Stimulated activated CD8-positive, alpha-beta memory T cell treated with anti-CD3 and anti-CD28 coated beads, Interleukin-4, amount 100 ng/mL, for 48 hours (primary cell): ENCODE measurements around the gene KLK8.

Source experiments
- DNase-seq: peaks from one replicate; pipeline ENCODE4 v3.0.0-alpha.2; 2020

The KLK8 gene

GRCh38 chr19:51001515-51001914, at the start of gene KLK8:
Gene KLK8, minus strand, starts transcription at chr19:51001604. Its CDS starts 437 bp downstream, at chr19:51001167.
- DNase-seq = no peak

DNA sequence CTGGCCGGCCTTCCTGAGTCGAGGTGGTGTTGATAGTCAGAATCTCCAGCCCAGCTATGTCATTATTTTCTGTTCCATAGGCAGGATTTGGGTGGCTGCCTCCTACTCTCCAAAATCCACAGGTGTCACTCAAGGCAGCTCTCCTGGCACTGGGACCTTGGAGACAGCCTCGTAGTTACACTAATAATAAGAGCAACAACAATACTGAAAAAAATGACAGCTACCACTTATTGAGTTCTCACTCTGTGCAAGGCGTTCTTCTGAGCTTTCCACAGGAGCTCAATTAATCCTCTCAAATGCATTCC, 45.6 kb upstream of the KLK8 start:
- no peak for DNase-seq

- DNase-seq = no peak
Measured at GRCh38 chr19:51044327-51044726, 42.9 kb upstream of the KLK8 start.

- no peak for DNase-seq
Measured at GRCh38 chr19:51043497-51043896, 42.1 kb upstream of the KLK8 start.

DNA sequence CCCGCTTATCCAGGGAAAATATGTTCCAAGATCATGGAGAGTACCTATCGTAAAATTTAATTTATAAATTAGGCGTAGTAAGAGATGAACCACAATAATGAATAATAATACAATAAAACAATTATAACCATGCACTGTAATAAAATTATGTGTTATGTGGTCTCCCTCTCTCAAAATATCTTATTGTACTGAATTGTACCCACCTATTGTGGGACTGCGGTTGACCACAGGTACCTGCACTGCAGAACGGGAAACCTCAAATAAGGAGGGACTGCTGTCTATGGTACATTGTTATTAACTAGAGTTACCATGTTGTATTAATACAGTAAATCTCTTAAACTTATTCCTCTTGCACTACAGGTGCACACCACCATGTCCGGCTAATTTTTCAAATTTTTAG, 38.7 kb upstream of the KLK8 start:
- DNase-seq = no peak

DNA sequence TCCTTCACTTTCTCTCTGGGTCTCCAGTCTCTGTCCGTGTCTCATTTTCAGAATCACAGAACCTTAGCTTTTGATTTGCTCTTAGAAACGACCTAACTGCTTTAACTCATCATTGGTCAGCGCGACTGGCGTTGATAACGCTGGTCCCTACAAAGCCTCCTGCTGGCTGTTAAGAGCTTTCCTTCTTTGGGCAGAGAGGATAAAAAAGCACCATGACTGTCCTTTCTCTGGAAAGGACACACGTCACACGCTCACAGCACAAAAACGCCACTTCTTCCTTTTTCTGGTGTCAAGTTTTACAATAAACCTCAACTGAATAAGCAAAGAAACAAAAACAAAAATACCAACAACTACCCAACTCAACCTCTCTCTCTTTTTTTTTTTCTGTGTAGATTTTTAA, 35.1 kb upstream of the KLK8 start:
- no peak for DNase-seq

DNA sequence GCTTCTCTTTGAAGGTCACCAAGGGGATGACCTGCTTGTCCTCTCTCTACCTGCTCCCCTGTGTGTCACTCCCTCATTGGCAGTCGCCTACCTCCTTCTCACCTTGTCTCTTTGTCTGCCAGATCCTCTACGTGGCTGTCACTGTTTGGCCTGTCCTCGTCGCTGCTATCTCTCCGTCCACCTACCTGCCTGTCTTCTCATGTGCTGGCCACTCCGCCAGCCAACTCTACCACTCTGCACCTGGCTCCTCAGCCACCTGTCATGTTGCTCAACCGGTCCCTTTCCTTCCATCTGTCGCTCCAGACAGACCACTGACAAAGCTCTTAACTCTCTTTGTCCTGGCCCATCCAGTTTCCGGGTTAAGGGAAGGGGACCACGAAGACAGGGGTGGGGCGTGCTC, 33.3 kb upstream of the KLK8 start, which contains the start of gene KLK12:
Gene KLK12 (minus strand): TSS at position 299 of the 400 bp plus-strand sequence. CDS start 381 bp downstream, outside the sequence.
- no peak for DNase-seq

DNA sequence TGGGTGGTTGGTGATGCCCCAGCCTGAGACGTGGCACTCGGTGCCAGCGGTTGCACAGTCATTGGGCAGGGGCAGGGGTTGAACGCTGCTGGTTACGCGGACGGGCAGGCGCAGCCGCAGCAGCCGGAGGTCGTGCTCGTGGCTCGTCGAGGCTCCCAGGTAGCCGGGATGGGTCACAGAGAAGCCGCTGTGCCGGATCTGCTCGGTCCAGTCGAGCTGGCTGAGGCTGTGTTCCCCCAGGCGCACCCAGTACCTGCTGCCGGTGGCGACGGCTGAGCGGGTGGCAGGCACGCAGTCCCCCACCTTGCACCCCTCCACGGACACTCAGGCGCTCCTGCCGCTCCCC, 30.4 kb upstream of the KLK8 start:
- no peak for DNase-seq

GRCh38 chr19:51031220-51031879, 29.9 kb upstream of the KLK8 start:
- no peak for DNase-seq

- no peak for DNase-seq
Measured at GRCh38 chr19:51030631-51031030, 29.2 kb upstream of the KLK8 start.

DNA sequence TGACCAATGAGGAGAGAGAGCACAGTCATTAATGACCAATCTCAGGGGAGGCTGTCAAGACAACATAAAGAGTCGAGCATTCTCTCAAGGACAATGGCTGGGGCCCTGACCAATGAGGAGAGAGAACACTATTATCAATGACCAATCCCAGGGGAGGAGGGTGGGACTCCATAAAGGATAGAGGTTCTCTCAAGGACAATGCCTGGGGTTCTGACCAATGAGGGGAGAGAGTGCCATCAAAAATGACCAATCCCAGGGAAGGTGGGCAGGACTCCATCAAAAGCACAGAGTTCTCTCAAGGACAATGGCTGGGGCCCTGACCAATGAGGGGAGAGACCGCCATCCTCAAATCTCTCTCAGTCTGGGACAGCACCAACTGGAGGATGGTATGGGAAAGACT, 28.3 kb upstream of the KLK8 start:
- no peak for DNase-seq

DNA sequence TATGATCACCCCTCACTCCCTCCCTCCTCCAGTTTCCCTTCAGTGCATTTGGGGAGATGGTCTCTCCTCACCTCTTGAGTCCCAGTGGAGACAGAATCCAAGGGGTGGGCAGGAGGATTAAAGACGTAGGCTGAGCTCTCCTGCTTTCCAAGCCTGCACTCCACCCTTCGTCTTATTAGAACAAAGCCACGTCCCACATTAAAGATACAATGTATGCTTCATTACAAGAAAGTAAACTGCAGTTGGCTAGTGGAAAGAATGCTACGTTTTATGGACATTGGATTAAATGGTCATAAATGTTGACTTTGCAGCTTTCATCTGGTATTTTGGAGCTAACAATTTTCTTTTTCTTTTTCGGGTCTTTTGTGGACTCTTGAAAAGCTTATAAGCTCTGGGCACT, 26.5 kb upstream of the KLK8 start:
- DNase-seq = no peak

- DNase-seq = no peak
Measured at GRCh38 chr19:51027126-51027806, 25.9 kb upstream of the KLK8 start.

DNA sequence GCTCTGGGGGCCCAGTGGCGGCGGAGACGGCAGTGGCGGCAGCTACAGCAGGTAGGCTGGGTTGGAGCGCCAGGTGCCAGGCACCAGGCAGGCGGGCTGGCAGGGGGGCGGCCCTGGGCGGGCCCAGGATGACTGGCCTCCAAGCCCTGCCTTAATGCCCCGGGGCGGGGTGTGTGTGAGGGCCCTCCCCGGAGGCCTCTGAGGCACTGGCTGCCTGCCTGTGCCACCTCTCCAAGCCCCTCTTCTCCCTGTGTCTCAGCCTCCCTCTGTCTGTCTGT, 25.1 kb upstream of the KLK8 start, which contains the start of gene KLK11:
Gene KLK11 (minus strand): TSS at position 63 of the 278 bp plus-strand sequence. CDS start 985 bp downstream, outside the sequence.
- DNase-seq = no peak

- no peak for DNase-seq
Measured at GRCh38 chr19:51025809-51026553, 24.6 kb upstream of the KLK8 start.

GRCh38 chr19:51025401-51025800, 24.0 kb upstream of the KLK8 start:
- DNase-seq = no peak

- DNase-seq = no peak
Measured at GRCh38 chr19:51024924-51025323, 23.5 kb upstream of the KLK8 start.

GRCh38 chr19:51023946-51024345, 22.5 kb upstream of the KLK8 start:
- DNase-seq = no peak

DNA sequence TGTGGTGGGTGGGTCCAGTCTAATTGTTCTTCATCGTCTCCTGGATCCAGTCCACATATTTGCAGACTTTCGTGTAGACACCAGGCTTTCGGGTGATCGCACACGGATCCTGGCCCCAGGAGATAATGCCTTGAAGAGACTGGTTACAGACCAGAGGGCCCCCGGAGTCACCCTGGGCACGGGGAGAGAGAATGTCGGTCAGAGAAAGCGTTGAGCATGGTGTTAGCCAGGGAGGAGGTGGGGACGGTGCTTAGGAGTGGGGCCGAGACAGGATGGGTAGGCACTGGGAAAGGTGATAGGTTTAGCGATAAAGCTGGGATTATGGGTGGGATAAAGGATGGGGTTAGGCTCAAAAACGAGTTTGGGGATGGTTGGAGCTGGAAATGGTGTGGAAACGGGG, 21.1 kb upstream of the KLK8 start:
- no peak for DNase-seq

- no peak for DNase-seq
Measured at GRCh38 chr19:51020988-51021651, 19.7 kb upstream of the KLK8 start.

DNA sequence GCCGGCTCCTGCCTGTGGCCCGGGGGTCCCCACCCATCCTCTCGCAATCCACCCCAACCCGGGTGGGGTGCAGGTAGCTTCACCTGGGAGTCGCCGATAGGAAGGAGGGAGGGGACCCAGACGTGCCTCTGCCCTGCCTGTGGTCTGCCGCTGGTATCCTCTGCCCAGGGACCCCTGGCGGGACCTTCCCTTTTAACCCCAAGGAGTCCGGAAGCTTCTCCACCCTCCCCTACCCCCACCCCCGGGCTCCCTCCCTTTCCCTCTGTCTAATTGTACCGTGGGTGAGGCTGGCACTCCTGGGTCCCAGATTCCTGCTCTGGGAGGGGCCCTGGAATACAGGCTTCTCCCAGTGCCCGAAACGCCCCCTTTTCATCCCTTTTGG, 18.1 kb upstream of the KLK8 start, which contains the start of gene KLK10:
Gene KLK10 (minus strand): TSS at position 166 of the 382 bp plus-strand sequence. CDS start 579 bp downstream, outside the sequence.
- no peak for DNase-seq

GRCh38 chr19:51018745-51019543, 17.5 kb upstream of the KLK8 start:
- no peak for DNase-seq
